Endometrial microvascular endothelial cells (primary cell): ENCODE measurements around the gene ADGRA3. TPM values are rescaled to one million over a fixed set of nuclear protein-coding genes. Genes with fewer than 3 reads are reported as not detected.
"Not testable (repeated sequence)": the region's sequence is repeated elsewhere in the genome, so short reads cannot be mapped to it uniquely, and the experiment has no call there.

ENCODE experiments used
- in situ Hi-C: cut with HindIII; loops from 2 replicates; pipeline ENCODE4 v1.10.0; 2017; ENCODE audit warnings: low sequenced_read_pairs, low pct_unique_long_range_greater_than_20kb; ENCODE audit errors: inconsistent ontology term
- total RNA-seq: library from RNA; depleted of rRNA; stranded (reverse); fragments of >200 nt; gene quantifications from one replicate; pipeline ENCODE4 v1.2.3, GENCODE V29; 2015; ENCODE audit errors: inconsistent ontology term

Gene ADGRA3
- total RNA-seq, 1 donor from 2014 or later, result 17.7 TPM

DNA sequence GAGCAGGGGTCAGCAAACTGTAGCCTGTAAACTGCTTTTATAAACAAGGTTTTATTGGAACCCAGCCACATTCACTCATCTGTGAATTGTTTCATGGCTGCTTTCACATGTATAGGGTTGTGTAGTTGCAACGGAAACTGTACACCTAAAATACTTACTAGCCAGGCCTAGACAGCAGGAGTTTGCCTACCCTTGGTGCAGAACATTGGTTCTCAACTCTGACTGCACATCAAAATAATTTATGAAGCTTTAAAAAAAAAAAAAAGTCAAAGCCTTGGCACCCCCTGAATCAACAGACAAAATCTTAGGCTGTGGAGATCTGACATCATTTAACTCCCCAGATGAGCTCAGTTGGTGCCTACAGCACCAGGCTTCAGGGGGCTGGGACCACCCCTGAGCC, 27.8 kb downstream of the ADGRA3 start:
- in situ Hi-C loops, result no loop called here

DNA sequence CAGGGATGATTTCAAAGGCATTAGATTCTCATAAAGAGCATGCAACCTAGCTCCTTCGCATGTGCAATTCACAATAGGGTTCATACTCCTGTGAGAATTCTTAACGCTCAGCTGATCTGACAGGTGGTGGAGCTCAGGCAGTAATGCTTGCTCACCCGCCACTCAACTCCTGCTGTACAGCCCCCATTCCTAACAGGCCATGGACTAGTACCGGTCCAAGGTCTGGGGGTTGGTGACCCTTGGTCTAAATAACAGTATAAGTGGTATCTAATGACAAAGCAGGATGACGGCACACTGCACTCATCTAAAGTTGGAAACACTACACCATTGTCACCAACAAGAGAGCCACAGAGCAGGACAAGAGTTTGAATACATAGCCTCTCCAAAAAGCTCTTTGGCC, 28.5 kb downstream of the ADGRA3 start:
- in situ Hi-C loops, result no loop called here

DNA sequence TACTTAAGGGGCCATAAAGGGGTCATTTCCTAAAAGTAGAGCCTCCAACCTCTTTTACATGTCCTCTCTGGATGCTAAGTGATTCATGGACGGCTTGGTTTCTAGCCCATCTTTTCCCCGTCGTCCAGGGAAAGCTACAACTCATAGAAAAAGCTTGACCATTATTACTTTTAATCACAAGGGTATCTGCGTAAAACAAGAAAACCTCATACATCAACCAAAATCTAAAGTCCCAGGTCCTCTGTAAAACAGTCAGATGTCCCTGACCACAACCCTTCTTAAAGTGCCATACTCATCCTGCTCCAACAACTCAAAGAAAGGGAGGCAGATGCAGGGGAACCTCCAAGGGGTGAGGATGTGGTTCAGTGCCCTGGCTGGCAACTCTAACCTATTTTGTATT, 29.6 kb downstream of the ADGRA3 start:
- in situ Hi-C loops, result no loop called here

DNA sequence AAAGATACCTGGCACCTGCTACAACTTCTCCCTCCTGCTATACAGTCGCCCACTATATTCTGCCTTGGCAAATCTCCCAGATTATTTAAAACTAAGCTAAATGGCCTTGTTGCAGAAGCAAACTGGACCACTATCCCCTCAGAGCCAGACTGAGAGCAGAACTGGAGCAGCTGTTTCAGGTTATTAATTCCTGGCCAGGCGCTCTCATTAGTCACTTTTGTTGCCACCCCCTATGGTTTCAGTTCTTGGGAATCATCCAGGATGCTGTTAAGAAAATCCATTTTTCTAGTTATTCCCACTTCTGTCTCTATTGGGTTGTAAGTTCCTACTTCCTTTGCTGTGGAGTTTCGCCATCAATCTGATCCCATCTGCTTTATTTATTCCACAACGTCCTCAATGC, 30.1 kb downstream of the ADGRA3 start:
- in situ Hi-C loops, result no loop called here

DNA sequence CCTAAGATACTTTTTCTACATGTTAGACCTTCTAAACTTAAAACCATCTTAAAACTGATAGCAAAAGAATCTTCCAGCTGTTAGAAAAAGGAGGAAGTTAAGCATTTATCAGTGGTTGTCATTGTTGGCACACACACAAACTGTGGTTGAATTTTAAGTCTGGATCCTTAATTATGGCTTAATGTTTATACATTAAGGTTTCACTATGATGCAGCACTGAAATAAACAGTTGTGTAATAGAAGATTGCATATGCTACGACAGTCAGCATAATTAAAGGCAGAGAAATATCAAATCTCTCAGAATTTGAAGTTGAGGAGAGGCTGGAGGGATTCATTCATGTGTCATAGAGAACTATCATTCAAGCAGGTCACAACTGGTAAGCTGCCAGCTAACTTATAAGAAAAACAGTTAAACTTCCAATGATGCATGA, 32.3 kb downstream of the ADGRA3 start:
- in situ Hi-C loops, result no loop called here

DNA sequence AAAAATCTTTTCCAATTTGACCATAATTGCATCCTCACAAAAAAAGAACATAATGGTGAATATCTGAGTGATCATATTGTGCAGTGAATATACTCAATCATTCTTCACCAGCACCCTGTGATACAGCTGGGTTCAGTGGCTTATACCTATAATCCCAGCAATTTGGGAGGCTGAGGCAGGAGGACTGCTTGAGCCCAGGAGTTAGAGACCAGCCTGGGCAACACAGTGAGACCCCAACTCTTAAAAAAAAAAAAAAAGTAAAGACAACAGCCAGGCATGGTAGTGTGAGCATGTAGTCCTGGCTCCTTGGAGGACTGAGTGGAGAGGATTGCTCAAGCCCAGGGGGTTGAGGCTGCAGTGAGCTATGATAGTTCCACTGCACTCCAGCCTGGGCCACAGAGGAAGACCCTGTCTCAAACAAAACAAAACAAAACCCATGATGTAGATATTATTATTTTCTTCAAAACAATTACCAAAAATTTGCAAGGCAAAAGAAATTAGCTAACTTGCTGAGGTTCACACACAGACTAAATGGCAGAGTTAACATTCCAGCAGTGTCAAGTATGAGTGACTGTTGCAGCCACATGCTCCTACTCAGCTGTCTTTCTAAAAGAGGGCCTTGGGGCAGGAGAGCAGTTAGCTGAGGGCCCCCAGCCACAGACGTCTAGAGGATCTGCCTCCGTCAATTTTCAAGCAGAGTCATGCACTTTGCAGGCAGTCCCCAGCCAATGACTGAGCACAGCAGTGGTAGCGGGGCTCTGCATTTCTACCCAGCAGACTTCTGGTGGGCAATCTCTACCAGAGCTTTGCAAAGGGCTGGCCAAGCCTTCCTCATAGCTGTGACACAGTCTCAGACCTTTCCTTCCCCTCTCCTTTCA, 33.4 kb downstream of the ADGRA3 start:
- in situ Hi-C loops, result no loop called here

DNA sequence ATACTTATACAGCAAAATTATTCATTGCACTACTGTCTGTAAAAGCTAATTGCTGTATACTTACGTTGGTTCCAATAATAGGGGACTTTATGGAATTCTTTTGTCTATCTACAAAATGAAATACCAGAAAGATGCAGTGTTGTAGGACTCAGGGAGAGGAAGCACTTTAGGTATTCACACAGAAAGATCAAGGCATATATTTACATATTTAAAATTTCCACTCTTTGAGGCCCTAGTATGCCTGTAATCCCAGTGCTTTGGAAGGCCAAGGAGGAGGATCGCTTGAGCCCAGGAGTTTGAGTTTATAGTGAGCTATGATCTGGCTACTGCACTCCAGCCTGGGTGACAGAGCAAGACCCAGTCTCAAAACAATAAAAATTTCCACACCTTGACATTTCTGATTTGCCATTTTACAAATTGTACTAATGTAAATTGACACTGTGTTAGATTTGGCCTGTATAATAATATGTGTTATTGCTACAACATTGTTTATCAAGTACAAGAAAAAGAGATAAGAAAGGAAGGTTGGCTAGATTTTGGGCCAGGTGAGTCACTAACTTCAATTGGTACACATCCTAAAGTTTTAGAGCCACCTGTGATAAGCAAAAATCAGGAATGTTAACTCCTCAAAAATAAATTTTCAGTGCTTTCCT, 35.1 kb downstream of the ADGRA3 start:
- in situ Hi-C loops, result no loop called here

DNA sequence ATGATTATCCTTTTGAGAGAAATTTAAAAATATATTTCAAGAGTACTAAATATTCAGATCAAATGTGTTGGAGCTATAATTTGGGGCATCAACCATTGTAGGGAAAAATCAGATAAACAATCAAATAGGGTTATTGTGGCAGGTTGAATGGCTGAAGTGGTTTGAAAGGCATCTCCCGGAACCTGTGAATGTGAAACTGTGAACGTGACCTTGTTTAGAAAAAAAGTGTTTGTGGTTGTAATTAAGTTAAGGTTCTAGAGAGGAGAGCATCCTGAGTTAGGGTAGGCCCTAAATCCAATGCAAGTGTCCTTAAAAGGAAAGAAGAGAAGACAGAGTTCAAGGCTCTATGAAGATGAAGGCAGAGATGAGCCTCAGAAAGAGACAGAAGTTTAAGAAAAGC, 37.4 kb downstream of the ADGRA3 start:
- in situ Hi-C loops, result no loop called here

DNA sequence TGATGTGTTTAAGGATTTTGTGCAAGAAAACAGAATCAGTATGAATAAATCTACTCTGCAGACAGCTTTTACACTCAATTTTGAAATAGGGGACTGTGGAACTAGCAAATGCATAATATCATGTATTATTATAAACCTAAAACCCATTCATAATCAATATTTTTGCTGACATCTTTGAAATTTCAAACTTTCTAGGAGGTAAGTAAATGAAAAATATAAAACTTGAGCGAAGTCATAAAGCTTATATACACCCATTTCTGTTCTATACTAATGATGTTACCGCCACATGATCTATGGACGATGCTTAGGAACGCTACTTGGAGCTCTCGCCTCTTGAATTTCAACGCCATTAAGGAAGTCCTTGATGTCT, 38.1 kb downstream of the ADGRA3 start:
- in situ Hi-C loops, result no loop called here

DNA sequence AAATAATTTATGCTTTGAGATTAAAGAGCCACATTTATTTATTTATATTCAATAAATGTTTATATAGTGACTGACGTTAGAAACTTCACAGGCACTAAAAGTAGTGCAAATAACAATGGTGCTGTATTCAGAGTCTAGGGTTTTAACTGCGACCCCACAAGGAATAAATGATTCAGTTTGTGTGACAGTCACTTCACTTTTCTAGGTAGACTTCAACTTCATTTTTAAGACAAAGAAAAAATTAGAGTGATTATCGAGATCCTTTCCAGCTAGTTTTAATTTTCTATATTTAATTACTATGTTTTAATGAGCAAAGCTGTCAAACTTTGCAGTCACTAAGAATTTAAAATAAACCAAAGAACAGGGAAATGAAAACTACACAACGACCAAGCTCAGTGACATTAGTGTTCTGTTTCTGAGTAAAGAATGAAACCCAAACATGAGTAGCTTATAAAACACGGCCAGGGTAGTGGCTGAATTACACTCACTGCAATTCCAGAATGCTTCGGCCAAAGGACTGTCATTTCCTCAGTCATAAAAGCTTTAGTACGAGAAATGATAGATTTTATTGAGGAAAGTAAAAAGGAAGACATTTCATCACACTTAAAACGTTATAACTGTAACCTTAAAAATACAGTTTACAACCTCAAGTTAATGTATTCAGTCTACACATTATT, 38.6 kb downstream of the ADGRA3 start:
- in situ Hi-C loops, result no loop called here

DNA sequence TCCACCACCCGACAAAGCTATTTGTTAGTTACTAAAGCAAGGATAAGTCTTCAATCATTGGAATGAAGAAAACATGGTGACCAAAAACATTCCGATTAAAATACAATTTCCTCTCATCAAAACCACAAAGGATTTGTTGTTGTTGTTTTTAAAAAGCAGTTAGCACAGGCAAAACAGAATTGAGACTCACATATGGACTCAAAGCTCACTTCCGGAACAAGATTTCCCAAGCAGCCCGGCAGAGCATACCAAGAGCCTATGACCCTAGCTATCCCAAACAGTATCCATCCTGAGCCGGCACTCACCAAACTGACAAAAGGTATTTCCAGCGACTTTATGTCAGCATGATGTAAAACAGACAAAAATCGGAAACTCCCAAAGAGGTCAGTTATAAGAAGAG, 39.9 kb downstream of the ADGRA3 start:
- in situ Hi-C loops, result no loop called here

DNA sequence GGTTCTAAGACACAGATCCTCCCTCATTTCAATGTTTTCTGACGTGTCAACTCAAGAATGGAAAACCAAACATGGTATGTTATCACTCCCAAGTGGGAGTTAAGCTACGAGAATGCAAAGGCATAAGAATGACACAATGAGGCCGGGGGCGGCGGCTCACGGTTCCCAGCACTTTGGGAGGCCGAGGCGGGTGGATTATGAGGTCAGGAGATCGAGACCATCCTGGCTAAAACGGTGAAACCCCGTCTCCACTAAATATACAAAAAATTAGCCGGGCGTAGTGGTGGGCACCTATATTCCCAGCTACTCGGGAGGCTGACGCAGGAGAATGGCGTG, 40.6 kb downstream of the ADGRA3 start:
- in situ Hi-C loops, result not testable (repeated sequence)

DNA sequence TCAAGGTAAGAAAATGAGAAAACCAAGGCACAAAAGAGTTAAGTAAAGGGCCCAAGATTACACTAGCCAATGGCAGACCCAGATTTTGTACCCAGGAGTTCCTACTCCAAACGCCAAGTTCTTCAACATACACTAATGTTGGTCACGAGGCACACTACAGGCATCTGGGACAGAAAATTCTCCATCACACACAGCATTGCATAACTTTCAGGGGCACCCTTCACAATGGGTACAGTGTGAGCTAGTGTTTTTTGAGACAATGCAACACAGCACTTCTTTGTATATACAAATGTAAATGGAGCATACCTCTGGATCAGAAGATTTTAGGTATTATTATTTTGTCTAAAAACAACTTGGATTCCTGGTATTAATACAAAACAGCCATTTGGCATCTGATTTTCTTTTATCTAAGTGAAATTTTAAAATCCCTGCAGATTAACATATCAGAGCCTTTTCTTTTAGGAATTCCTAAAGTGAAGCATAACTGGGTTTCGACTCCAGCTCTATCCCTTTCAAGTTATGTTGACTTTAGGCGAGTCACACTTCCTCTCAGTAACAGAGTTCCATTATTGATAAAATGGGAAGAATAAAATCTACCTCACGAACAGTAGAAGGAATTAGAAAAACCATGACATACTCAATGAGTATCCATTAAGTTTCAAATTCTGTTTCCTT, 41.1 kb downstream of the ADGRA3 start:
- in situ Hi-C loops, result no loop called here

DNA sequence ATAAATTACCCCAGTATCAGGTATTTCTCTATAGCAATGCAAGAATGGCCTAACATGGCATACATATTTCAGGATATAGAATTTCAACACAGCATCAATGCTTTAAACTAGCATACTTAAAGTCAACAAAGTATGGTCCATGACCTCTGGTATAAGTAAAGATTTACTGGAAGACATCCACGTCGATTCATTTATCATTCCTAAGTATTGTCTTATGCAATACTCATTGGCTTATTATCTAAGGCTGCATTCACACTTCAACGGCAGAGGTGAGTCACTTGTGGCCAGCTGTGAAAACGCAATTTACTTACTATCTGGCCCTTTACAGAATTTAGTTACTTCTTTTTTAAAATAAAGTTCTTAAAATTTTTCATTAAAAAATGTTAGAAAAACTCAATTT, 42.6 kb downstream of the ADGRA3 start:
- in situ Hi-C loops, result no loop called here

DNA sequence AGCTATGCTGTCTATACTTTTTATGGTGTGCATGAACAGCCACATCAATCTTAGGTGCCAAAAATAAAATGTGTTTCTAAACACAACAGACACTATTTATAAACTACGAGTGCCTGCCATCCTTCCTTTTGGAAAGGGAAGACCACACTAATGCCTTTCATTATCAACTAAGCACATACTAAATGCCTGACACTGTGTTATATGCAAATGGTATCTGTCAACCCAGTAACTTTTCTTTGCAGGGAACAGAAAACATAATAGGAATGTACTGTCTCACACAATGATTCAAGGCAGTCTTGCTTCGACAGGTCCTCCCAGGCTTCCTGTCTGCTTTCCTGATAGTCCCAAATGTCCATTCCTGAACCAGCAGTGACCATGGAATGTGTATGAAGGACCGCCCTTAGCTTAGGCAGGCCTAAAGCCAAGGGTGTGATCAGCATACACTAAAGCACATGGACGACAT, 43.8 kb downstream of the ADGRA3 start:
- in situ Hi-C loops, result no loop called here

DNA sequence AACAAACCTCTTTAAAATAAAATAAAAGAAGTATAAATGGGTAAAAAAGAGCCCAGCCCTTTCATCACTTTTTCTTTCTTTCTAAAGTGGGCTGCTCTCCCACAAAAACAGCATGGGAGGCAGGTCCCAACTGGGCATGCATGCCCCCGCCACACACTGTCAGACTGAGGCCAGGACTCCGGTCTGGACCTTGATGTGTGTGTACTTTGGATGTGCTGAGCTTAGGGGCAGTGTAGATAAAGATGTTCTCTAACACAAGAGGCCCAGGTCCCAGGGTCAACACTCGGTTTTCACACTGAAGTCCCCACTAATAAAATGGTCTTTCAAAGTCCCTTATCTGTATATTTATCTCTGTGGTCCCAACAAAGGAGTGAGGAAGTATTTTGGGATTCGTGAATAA, 44.4 kb downstream of the ADGRA3 start:
- in situ Hi-C loops, result no loop called here

DNA sequence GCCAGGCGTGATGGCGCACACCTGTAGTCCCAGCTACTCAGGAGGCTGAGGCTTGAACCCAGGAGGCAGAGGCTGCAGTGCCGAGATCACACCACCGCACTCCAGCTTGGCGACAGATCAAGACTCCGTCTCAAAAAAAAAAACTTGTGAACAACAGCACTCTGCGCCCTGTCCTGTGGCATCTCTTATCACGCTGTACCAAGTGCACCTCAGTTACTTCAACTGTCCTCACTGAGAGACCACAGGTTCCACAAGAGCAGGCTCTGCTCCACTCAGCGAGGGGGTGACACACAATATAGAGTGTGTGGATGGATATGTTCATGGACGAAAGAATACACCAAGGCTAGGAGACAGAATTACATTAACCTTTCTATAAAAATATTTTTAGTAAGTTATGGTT, 49.3 kb downstream of the ADGRA3 start:
- in situ Hi-C loops, result no loop called here

DNA sequence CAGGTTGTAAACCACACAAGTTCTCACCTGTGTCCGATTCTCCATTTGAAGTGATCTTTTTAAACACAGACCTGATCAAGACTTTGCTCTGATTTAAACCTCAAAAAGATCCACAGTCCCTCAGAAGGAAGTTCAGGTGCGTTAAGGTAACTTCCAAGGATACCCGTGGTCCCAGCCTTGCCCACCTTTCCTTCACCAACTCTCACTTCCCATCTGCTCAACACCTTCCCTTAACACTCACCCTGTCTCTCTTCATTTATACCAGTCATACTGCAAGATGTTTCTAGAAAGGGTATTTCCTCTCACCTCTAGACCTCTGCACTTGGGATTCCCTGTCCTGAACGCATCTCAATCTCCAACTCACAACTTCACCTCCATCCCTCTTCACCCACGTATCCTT, 49.9 kb downstream of the ADGRA3 start:
- in situ Hi-C loops, result no loop called here

DNA sequence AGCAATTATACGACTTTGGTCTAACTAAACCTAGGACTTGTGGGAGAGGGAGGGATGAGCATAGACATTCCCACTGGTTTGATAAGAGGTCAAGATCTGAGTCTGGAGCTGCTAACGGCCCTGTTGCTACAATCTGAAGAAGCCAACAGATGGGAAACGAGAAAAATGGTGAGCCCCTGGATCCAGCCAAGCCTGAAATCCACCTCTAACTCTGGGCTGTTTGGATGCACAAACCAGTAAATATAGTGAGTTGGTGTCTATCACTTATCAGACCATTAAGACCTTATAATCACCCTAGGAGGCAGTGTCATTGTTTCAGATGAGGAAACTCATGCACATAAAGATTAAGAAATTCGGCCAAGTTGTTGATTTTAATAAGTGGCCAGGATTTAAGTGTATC, 50.5 kb downstream of the ADGRA3 start:
- in situ Hi-C loops, result no loop called here

DNA sequence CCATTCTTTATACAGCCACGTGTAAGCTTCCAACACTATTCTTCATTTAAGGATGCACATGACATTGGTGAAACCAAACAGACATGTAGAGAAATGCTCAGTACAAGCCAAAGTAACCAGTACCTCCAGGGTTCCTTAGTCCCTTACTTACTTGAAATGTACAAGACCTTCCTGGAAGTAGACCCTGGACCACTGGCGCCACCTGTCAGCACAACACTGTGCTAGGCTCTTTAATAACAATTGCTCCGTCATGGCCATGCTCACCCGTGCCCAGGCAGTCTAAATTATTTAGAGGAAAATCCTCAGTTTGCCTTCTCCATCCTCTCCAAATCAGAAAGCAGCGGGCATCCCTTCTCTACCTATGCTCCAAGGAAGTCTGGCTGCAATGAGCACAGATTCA, 52.7 kb downstream of the ADGRA3 start:
- in situ Hi-C loops, result no loop called here
